Measurements from ENCODE around the gene PEX10. TPM values are rescaled to one million over a fixed set of nuclear protein-coding genes. Genes with fewer than 3 reads are reported as not detected.

Gene PEX10
- total RNA-seq, 2 donors from 2014 or later: 12.1 to 27.9 TPM

GRCh38 chr1:2407166-2407990 lies 5.0 kb downstream of the PEX10 start:
- Histone ChIP-seq H3K4me3 (no peak overlapping the region), H3K27ac (no peak overlapping the region), H3K36me3 (peaks cover 37% of the 10 kb centered on the region), H3K4me1 (ENCODE audit: control insufficient read depth in 1 of 2, low read depth in 2 of 2) (peaks cover 0 to 8% of the 10 kb centered on the region in 2 donors), H3K9me3 (no peaks in the 10 kb centered on the region), H3K27me3 (replicated peaks; ENCODE audit: insufficient read depth) (no peaks in the 10 kb centered on the region)
- no peak for TF ChIP-seq CTCF (IDR thresholded peaks at IDR 0.05)
- DNase-seq (ENCODE audit: low spot score): no peak
- ATAC-seq (ENCODE audit: insufficient number of reproducible peaks, low FRiP score, low read depth): no peak

- H3K9me3 ChIP-seq: no peaks in the 10 kb centered on the region
- no peaks in the 10 kb centered on the region for H3K27me3 ChIP-seq (replicated peaks; ENCODE audit: insufficient read depth)
- H3K27ac ChIP-seq: no peak overlapping the region
- H3K36me3 ChIP-seq: peaks cover 45% of the 10 kb centered on the region
- DNase-seq (ENCODE audit: low spot score) (no peak), ATAC-seq (ENCODE audit: insufficient number of reproducible peaks, low FRiP score, low read depth) (no peak)
- no peak for TF ChIP-seq CTCF (IDR thresholded peaks at IDR 0.05)
- peaks cover 0 to 3% of the 10 kb centered on the region in 2 donors for H3K4me1 ChIP-seq (ENCODE audit: control insufficient read depth in 1 of 2, low read depth in 2 of 2)
- no peak overlapping the region for H3K4me3 ChIP-seq
Measured at GRCh38 chr1:2406451-2407041, 5.8 kb downstream of the PEX10 start.

- no peak for ATAC-seq (ENCODE audit: insufficient number of reproducible peaks, low FRiP score, low read depth)
- Histone ChIP-seq H3K36me3 (peaks cover 50% of the 10 kb centered on the region), H3K27me3 (replicated peaks; ENCODE audit: insufficient read depth) (no peaks in the 10 kb centered on the region)
Measured at GRCh38 chr1:2405588-2406295, 6.6 kb downstream of the PEX10 start.

GRCh38 chr1:2404890-2405511 lies 7.4 kb downstream of the PEX10 start:
- TF ChIP-seq CTCF (IDR thresholded peaks at IDR 0.05): no peak
- no peak overlapping the region for H3K27ac ChIP-seq
- H3K36me3 ChIP-seq: peaks cover 58% of the 10 kb centered on the region

More at GRCh38 chr1:2405588-2406295, 6.6 kb downstream of the PEX10 start:
- H3K27ac ChIP-seq: no peak overlapping the region
- H3K4me3 ChIP-seq: no peak overlapping the region
- no peak for DNase-seq (ENCODE audit: low spot score)
- H3K9me3 ChIP-seq: no peaks in the 10 kb centered on the region
- TF ChIP-seq CTCF (IDR thresholded peaks at IDR 0.05): no peak
- no peaks in the 10 kb centered on the region for H3K4me1 ChIP-seq (ENCODE audit: control insufficient read depth in 1 of 2, low read depth in 2 of 2)

More at GRCh38 chr1:2404890-2405511, 7.4 kb downstream of the PEX10 start:
- no peak overlapping the region for H3K4me3 ChIP-seq
- no peaks in the 10 kb centered on the region for H3K27me3 ChIP-seq (replicated peaks; ENCODE audit: insufficient read depth)
- no peak for DNase-seq (ENCODE audit: low spot score)
- no peak for ATAC-seq (ENCODE audit: insufficient number of reproducible peaks, low FRiP score, low read depth)
- H3K4me1 ChIP-seq (ENCODE audit: control insufficient read depth in 1 of 2, low read depth in 2 of 2): no peaks in the 10 kb centered on the region
- no peaks in the 10 kb centered on the region for H3K9me3 ChIP-seq

Data from thoracic aorta (tissue), 2 donors.